BJ (cell line): ENCODE measurements around the gene SMARCAD1. TPM values are rescaled to one million over a fixed set of nuclear protein-coding genes. Genes with fewer than 3 reads are reported as not detected.
"Not testable (repeated sequence)": the region's sequence is repeated elsewhere in the genome, so short reads cannot be mapped to it uniquely, and the experiment has no call there.

Experiments used
- CTCF ChIA-PET: fragments of 350-600 bp; formaldehyde crosslinking; extraction: SDS; loops from one replicate; lab custom pipeline; 2021; ENCODE audit warnings: antibody characterized with exemption, inconsistent platforms; lab: Yijun Ruan, JAX
- POLR2A ChIA-PET: fragments of 300-600 bp; sonication (Branson Sonifier 250); formaldehyde crosslinking; extraction: SDS; loops from one replicate; lab custom pipeline; 2021; ENCODE audit warnings: antibody characterized with exemption; lab: Charles Lee
- DNase-seq: peaks from one replicate; pipeline ENCODE4 v3.0.0-alpha.2; 2011; ENCODE audit warnings: low read depth
- H3K27me3 ChIP-seq: 2 replicates; pipeline ENCODE4 v1.6.0; 2011; ENCODE audit warnings: low read length; ENCODE audit not compliant: control insufficient read depth, insufficient read depth
- H3K36me3 ChIP-seq: 2 replicates; pipeline ENCODE4 v1.5.1; 2011; ENCODE audit warnings: low read length; ENCODE audit not compliant: control insufficient read depth, insufficient read depth
- H3K4me3 ChIP-seq: 2 replicates; pipeline ENCODE4 v1.5.1; 2011; ENCODE audit warnings: low read depth, mild to moderate bottlenecking, control low read depth, low read length
- polyA plus RNA-seq: library from polyadenylated mRNA; depleted of rRNA; stranded (reverse); fragments of >200 nt; gene quantifications from 2 replicates; pipeline ENCODE4 v1.2.3, GENCODE V29; 2011
- TF ChIP-seq, protein P1 (sequence below): IDR thresholded peaks from 2 replicates; pipeline ENCODE4 v1.5.1; 2011; ENCODE audit warnings: low read depth, mild to moderate bottlenecking, control low read depth, inconsistent platforms, low read length, moderate library complexity; ENCODE audit not compliant: insufficient read depth

SMARCAD1 gene
- polyA plus RNA-seq, 1 experiment = 8.2 TPM

DNA sequence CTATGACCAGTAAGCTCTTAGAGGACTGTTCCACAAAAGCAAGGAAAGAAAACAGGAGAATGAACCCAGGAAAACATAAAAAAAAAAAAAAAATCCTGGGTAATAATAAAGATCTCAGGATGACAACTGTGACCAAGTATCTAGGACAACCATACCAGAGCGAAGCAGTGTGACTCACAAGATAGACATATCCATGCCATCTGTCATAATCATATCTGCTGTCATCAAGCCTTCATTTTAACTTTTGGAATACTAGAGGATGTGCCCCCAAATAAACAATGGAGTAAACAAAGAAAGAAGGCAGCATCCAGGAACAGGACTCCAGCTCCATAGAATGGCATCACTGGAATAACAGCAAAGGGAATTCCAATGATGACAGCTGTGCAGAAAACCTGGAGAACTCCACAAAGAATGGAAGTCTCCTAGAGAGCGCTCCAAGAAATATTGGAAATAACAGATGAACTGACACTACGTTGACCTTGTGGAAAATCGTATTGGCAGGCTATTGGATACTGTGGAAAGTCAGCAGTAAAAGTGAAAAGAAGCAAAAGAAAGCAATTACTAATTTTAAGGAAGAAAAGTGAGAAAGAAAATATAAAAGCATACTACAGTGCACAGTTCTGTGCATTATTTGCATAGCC, 99.7 kb downstream of the SMARCAD1 start:
- no peak for DNase-seq
- Histone ChIP-seq H3K27me3 (no peaks in the 10 kb centered on the region), H3K36me3 (no peaks in the 10 kb centered on the region), H3K4me3 (no peak overlapping the region)
- ChIA-PET POLR2A (no interaction called here), CTCF (interaction anchor here (1.1 kb wide), 1 partner anchor 288 kb away, joined by 3 read pairs; no protein-coding TSS in a partner anchor)
- TF ChIP-seq, protein P1, sequence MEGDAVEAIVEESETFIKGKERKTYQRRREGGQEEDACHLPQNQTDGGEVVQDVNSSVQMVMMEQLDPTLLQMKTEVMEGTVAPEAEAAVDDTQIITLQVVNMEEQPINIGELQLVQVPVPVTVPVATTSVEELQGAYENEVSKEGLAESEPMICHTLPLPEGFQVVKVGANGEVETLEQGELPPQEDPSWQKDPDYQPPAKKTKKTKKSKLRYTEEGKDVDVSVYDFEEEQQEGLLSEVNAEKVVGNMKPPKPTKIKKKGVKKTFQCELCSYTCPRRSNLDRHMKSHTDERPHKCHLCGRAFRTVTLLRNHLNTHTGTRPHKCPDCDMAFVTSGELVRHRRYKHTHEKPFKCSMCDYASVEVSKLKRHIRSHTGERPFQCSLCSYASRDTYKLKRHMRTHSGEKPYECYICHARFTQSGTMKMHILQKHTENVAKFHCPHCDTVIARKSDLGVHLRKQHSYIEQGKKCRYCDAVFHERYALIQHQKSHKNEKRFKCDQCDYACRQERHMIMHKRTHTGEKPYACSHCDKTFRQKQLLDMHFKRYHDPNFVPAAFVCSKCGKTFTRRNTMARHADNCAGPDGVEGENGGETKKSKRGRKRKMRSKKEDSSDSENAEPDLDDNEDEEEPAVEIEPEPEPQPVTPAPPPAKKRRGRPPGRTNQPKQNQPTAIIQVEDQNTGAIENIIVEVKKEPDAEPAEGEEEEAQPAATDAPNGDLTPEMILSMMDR = no peak

DNA sequence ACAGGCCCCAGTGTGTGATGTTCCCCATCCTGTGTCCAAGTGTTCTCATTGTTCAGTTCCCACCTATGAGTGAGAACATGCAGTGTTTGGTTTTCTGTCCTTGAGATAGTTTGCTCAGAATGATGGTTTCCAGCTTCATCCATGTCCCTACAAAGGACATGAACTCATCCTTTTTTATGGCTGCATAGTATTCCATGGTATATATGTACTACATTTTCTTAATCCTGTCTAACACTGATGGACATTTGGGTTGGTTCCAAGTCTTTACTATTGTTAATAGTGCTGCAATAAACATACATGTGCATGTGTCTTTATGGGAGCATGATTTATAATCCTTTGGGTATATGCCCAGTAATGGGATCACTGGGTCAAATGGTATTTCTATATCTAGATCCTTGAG, 112.3 kb downstream of the SMARCAD1 start:
- POLR2A ChIA-PET, H3K36me3 ChIP-seq, CTCF ChIA-PET, H3K4me3 ChIP-seq, H3K27me3 ChIP-seq, DNase-seq: not testable (repeated sequence)

DNA sequence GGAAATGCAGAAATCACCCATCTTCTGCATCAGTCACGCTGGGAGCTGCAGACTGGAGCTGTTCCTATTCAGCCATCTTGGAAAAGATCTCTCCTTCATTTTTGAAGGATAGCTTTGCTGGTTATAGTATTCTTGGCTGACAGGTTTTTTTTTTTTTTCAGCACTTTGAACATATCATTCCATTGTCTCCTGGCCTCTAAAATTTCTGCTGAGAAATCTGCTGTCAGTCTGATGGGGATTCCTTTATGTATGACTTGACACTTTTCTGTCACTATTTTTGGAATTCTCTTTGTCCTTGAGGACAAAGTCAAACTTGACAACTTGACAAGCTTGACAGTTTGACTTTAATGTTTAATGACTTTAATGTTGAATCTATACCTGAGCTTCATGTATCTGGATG, 118.2 kb downstream of the SMARCAD1 start:
- Histone ChIP-seq H3K36me3 (no peaks in the 10 kb centered on the region), H3K27me3 (no peaks in the 10 kb centered on the region), H3K4me3 (no peak overlapping the region)
- ChIA-PET CTCF (no interaction called here), POLR2A (no interaction called here)
- no peak for DNase-seq
- TF ChIP-seq, protein P1 = no peak

DNA sequence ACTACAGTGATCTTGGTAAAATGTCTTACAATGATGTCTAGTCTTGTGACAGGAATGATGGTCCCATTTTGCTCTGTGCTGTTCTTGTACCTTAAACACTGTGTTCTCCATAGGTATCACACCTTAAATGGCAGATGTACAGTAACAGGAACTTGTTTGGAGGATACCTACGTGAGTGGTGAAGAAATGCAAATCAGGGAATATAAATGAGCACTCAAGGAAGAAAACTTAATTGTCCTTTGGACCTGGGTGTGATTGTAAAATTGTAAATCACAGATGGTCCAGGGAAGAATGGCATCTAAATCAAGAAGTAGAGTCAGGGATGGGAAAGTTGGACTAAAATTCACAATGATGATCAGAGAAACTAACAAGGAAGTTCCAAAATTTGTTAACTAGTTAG, 122.3 kb downstream of the SMARCAD1 start:
- ChIA-PET CTCF (no interaction called here), POLR2A (no interaction called here)
- H3K36me3 ChIP-seq = no peaks in the 10 kb centered on the region
- TF ChIP-seq, protein P1 = no peak
- no peak for DNase-seq
- H3K27me3 ChIP-seq = peaks cover 2% of the 10 kb centered on the region; the same call in 1 of the 2 replicates
- no peak overlapping the region for H3K4me3 ChIP-seq

DNA sequence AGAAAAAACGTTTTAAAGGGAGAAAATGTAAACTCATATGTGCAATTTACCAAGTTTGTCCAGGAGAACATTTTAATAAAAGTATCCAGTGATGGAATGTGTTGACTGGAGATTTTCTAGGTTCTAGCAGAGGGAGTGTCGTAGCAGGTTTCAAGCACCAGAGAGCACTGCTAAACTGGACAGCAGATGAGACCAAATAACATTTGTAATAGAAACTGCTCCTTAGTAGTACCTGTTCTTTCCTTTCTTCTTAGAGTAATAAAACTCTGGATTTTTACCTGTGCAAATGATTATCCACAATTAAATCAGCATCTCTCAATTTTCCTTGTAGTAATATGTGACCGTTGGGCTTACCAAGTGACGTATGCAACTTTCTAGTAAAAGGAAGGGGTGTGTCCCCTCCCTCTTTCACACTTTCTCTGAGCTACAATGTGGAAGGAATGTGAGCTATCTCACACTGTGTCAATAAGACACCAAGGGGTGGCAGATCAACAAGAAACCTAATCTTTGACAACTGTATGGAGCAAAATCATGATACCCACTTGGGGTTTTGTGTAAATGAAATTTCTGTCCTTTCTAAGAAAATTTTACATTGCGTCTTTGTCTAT, 125.4 kb downstream of the SMARCAD1 start:
- DNase-seq = no peak
- CTCF ChIA-PET = interaction anchor here (1.6 kb wide), 1 partner anchor 14 kb away, joined by 4 read pairs; no protein-coding TSS in a partner anchor
- POLR2A ChIA-PET = interaction anchor here (0.5 kb wide), 1 partner anchor 15 kb away, joined by 5 read pairs; no protein-coding TSS in a partner anchor

More for the DNA sequence above, 125.4 kb downstream of the SMARCAD1 start:
- Histone ChIP-seq H3K27me3 (peaks cover 3% of the 10 kb centered on the region; the same call in 1 of the 2 replicates), H3K36me3 (no peaks in the 10 kb centered on the region), H3K4me3 (no peak overlapping the region)
- TF ChIP-seq, protein P1 = 0 out of 2 replicates have a peak, but pooled peaks have one; percentile 23
